GM12878 (cell line): Measurements from ENCODE around the gene CCBE1. TPM values are rescaled to one million over a fixed set of nuclear protein-coding genes. Genes with fewer than 3 reads are reported as not detected.

Experiments used
- ATAC-seq: fragments of 200-7000 bp; cut with Tn5 transposase; 3 replicates; pipeline ENCODE4 v1.9.1; 2020; ENCODE audit warnings: mild to moderate bottlenecking, moderate library complexity
- BruUV-seq: library from RNA; stranded (reverse); fragments of 400-500 nt; replicated peaks from 2 replicates; lab custom pipeline; 2021; lab: Mats Ljungman, UMichigan
- CTCF ChIA-PET: fragments of 300-600 bp; sonication (Branson Sonifier 250); formaldehyde crosslinking; extraction: SDS; loops from one replicate; lab custom pipeline; 2021; ENCODE audit warnings: inconsistent platforms; lab: Yijun Ruan, JAX
- POLR2A ChIA-PET: fragments of 350-600 bp; formaldehyde crosslinking; extraction: SDS; loops from one replicate; lab custom pipeline; 2021; ENCODE audit warnings: inconsistent platforms; lab: Charles Lee
- RAD21 ChIA-PET: fragments of 300-600 bp; sonication (Branson Sonifier 250); formaldehyde crosslinking; loops from one replicate; lab custom pipeline; 2023; ENCODE audit warnings: antibody characterized with exemption; ENCODE audit not compliant: unreplicated experiment; lab: Charles Lee
- SMC1A ChIA-PET: fragments of 300-600 bp; sonication (Branson Sonifier 250); formaldehyde crosslinking; loops from one replicate; lab custom pipeline; 2023; ENCODE audit not compliant: unreplicated experiment, uncharacterized antibody; lab: Charles Lee
- DNase-seq: peaks from one replicate; pipeline ENCODE4 v3.0.0-alpha.2; 2011; ENCODE audit warnings: low read depth, low spot score
- FAIRE-seq: peaks from 3 replicates; lab custom pipeline; 2011; peaks lifted over from hg19 to GRCh38; lab: Jason Lieb, UNC
- H2AFZ ChIP-seq: 2 replicates; pipeline ENCODE4 v1.6.0; 2011; ENCODE audit warnings: low read depth, low read length, control low read depth; ENCODE audit not compliant: control insufficient read depth
- H3K27ac ChIP-seq: 2 replicates; pipeline ENCODE4 v1.5.1; 2011; ENCODE audit warnings: control low read depth; ENCODE audit not compliant: control insufficient read depth, insufficient read depth
- H3K27me3 ChIP-seq, 2 experiments: replicated peaks in 1 of 2; 2 replicates each; pipeline versions ENCODE4 v1.6.0 to v1.6.1; 2011; ENCODE audit warnings: low read length in 1 of 2; ENCODE audit not compliant: control insufficient read depth in 2 of 2, insufficient read depth in 2 of 2
- H3K36me3 ChIP-seq, 2 experiments: 2 replicates each; pipeline ENCODE4 v1.5.1; 2011; ENCODE audit warnings: low read length in 1 of 2; ENCODE audit not compliant: control insufficient read depth in 2 of 2, insufficient read depth in 2 of 2
- H3K4me1 ChIP-seq: 2 replicates; pipeline ENCODE4 v1.6.1; 2011; ENCODE audit warnings: mild to moderate bottlenecking, low read length, moderate library complexity, mixed read lengths; ENCODE audit not compliant: control insufficient read depth, insufficient read depth
- H3K4me2 ChIP-seq: 2 replicates; pipeline ENCODE4 v1.6.0; 2011; ENCODE audit warnings: control low read depth; ENCODE audit not compliant: control insufficient read depth, insufficient read depth
- H3K4me3 ChIP-seq: fragments of 200-600 bp; sonication (generic); 2 replicates; pipeline ENCODE4 v1.5.1; 2016
- H3K79me2 ChIP-seq: 2 replicates; pipeline ENCODE4 v1.6.0; 2011; ENCODE audit warnings: low read length; ENCODE audit not compliant: control insufficient read depth, insufficient read depth
- H3K9ac ChIP-seq: 2 replicates; pipeline ENCODE4 v1.8.0; 2011; ENCODE audit warnings: low read length, control low read depth, mixed read lengths; ENCODE audit not compliant: control insufficient read depth, insufficient read depth
- H3K9me3 ChIP-seq: replicated peaks from 3 replicates; pipeline ENCODE4 v1.5.1; 2011; ENCODE audit warnings: mild to moderate bottlenecking, low read length; ENCODE audit not compliant: control insufficient read depth, insufficient read depth
- H4K20me1 ChIP-seq: 2 replicates; pipeline ENCODE4 v1.6.0; 2011; ENCODE audit not compliant: control insufficient read depth, insufficient read depth
- BHLHE40 ChIP-seq, 2 experiments: fragments of 450-650 bp in 1 of 2; IDR thresholded peaks; 2 replicates each; pipeline ENCODE4 v1.6.1; 2011 to 2017; ENCODE audit warnings: low read depth in 2 of 2, borderline replicate concordance in 1 of 2, improper control_type of control experiment in 1 of 2, low read length in 1 of 2, mild to moderate bottlenecking in 1 of 2
- CHD1 ChIP-seq: IDR thresholded peaks from 2 replicates; pipeline ENCODE4 v1.6.1; 2012; ENCODE audit warnings: low read depth, low read length, improper control_type of control experiment
- CREM ChIP-seq: IDR thresholded peaks from 2 replicates; pipeline ENCODE4 v1.6.1; 2014; ENCODE audit warnings: antibody characterized with exemption, low read depth
- CTCF ChIP-seq, 3 experiments: IDR thresholded peaks in 2 of 3; conservative IDR thresholded peaks in 1 of 3; 2 replicates each; pipeline ENCODE4 v1.5.1; 2011; ENCODE audit warnings: low read depth in 3 of 3, low read length in 3 of 3, mild to moderate bottlenecking in 3 of 3, control low read depth in 2 of 3, moderate library complexity in 2 of 3, inconsistent platforms in 1 of 3, mixed read lengths in 1 of 3; ENCODE audit not compliant: control insufficient read depth in 2 of 3, insufficient read depth in 1 of 3; ENCODE audit errors: extremely low read depth in 1 of 3
- IKZF1 ChIP-seq: fragments of 450-650 bp; conservative IDR thresholded peaks from 2 replicates; pipeline ENCODE4 v1.6.1; 2017; ENCODE audit warnings: antibody characterized with exemption, mild to moderate bottlenecking
- LARP7 ChIP-seq: fragments of 450-650 bp; IDR thresholded peaks from 2 replicates; pipeline ENCODE4 v1.6.1; 2017; ENCODE audit warnings: mild to moderate bottlenecking
- NRF1 ChIP-seq: conservative IDR thresholded peaks from 2 replicates; pipeline ENCODE4 v1.6.1; 2011; ENCODE audit warnings: mild to moderate bottlenecking, low read depth, low read length, improper control_type of control experiment
- PBX3 ChIP-seq: IDR thresholded peaks from 2 replicates; pipeline ENCODE4 v1.6.1; 2011; ENCODE audit warnings: mild to moderate bottlenecking, low read depth, low read length, moderate library complexity; ENCODE audit not compliant: insufficient replicate concordance
- RAD21 ChIP-seq: IDR thresholded peaks from 2 replicates; pipeline ENCODE4 v1.6.1; 2011; ENCODE audit warnings: mild to moderate bottlenecking, low read depth, low read length, moderate library complexity; ENCODE audit not compliant: insufficient read depth
- RELA ChIP-seq: fragments of 450-650 bp; IDR thresholded peaks from 2 replicates; pipeline ENCODE4 v1.8.0; 2014; ENCODE audit warnings: borderline replicate concordance; ENCODE audit not compliant: partially characterized antibody
- SMC3 ChIP-seq: IDR thresholded peaks from 2 replicates; pipeline ENCODE4 v1.6.1; 2011; ENCODE audit warnings: low read length, improper control_type of control experiment, borderline replicate concordance
- STAT1 ChIP-seq: fragments of 450-650 bp; conservative IDR thresholded peaks from 2 replicates; pipeline ENCODE4 v1.6.1; 2014; ENCODE audit warnings: antibody characterized with exemption, mild to moderate bottlenecking
- ZBTB11 ChIP-seq: fragments of 450-650 bp; formaldehyde crosslinking; IDR thresholded peaks from 2 replicates; pipeline ENCODE4 v1.5.0; 2022; ENCODE audit warnings: mild to moderate bottlenecking, missing genetic modification characterization
- WGBS: methylation state at CpG from one replicate; pipeline ENCODE4 v1.1.6; 2016; ENCODE audit warnings: low lambda C conversion rate; ENCODE audit not compliant: insufficient replicate concordance, insufficient coverage; ENCODE audit errors: missing lambda C conversion rate; 5-methylcytosine and 5-hydroxymethylcytosine counted together
- in situ Hi-C: fragments of 300-500 bp; cut with MboI; formaldehyde crosslinking; loops from 9 replicates; pipeline ENCODE4 v1.14.3; 2018; ENCODE audit warnings: mixed read lengths
- intact Hi-C: fragments of 100-400 bp; cut with micrococcal nuclease; formaldehyde crosslinking; loops from one replicate; pipeline ENCODE4 v1.14.2; 2022; ENCODE audit not compliant: unreplicated experiment
- polyA plus RNA-seq, 11 experiments: library from polyadenylated mRNA; depleted of rRNA in 4 of 11; unstranded in 6 of 11; stranded (reverse) in 5 of 11; fragments of >200 nt; fragmentation: Nextera tagmentation in 4 of 11; fragmentation: Illumina TruSeq in 1 of 11; extraction: Ambion mirVana in 4 of 11; extraction: Trizol in 1 of 11; gene quantifications; 1 replicate in 1 of 11; 2 replicates in 10 of 11; pipeline versions ENCODE4 v1.2.1 to v1.2.3, GENCODE V29; 2011 to 2016; ENCODE audit warnings: inconsistent platforms in 2 of 11, missing spikeins in 2 of 11, low read depth in 1 of 11
- total RNA-seq, 4 experiments: library from RNA; depleted of rRNA in 3 of 4; stranded (reverse); fragments of >200 nt in 3 of 4; fragmentation: Illumina TruSeq in 1 of 4; extraction: Trizol in 1 of 4; gene quantifications; 2 replicates each; pipeline versions ENCODE4 v1.2.1 to v1.2.3, GENCODE V29; 2013 to 2021

CCBE1 gene
- total and polyA plus RNA-seq, 10 of the 15 experiments (the other 5 are each of a cell fraction or from before 2014, with no cell fraction given) = 0.03 to 0.49 (median 0.04) TPM; not detected in 7

- POLR2A ChIA-PET = no interaction called here
- Histone ChIP-seq H3K79me2 (no peaks in the 10 kb centered on the region), H2AFZ (no peak overlapping the region), H3K9me3 (no peaks in the 10 kb centered on the region), H3K4me2 (no peak overlapping the region), H3K9ac (no peak overlapping the region), H3K4me1 (no peaks in the 10 kb centered on the region), H4K20me1 (no peaks in the 10 kb centered on the region), H3K36me3 (no peaks in the 10 kb centered on the region), H3K27ac (no peak overlapping the region), H3K27me3 (no peaks in the 10 kb centered on the region), H3K4me3 (no peak overlapping the region)
- FAIRE-seq (peak; percentile 78), ATAC-seq (peak; percentile 100), DNase-seq (peak; percentile 40)
- CTCF ChIA-PET = interaction anchor here (0.7 to 4.2 kb wide), 44 partner anchors 9 to 634 kb away, joined by 3 to 165 read pairs (median 4); partner anchors contain the start of gene CPLX4
- WGBS = 12% methylated on average over 13 of the region's 13 CpGs
- in situ Hi-C loops = no loop called here
- SMC1A ChIA-PET = interaction anchor here (0.7 to 6.3 kb wide), 24 partner anchors 11 to 421 kb away, joined by 3 to 72 read pairs (median 4); partner anchors contain the start of genes CPLX4 and LMAN1
- 0 out of 2 replicates have a peak, but pooled peaks have one; percentile 28 for TF ChIP-seq LARP7
- peak; percentile 98 for TF ChIP-seq SMC3
- 0 out of 4 replicates have a peak, but pooled peaks of 1 of the 2 experiments have one; percentile 44 for TF ChIP-seq BHLHE40 (IDR thresholded peaks at IDR 0.05; ENCODE audit: borderline replicate concordance in 1 of 2, low read depth in 2 of 2, low read length in 1 of 2)
- TF ChIP-seq RELA = peak; percentile 31
- 0 out of 2 replicates have a peak, but pooled peaks have one; percentile 11 for TF ChIP-seq IKZF1
- 0 out of 2 replicates have a peak, but pooled peaks have one; percentile 10 for TF ChIP-seq NRF1
- TF ChIP-seq CREM = no peak
- TF ChIP-seq PBX3 = no peak
- TF ChIP-seq STAT1 = peak; percentile 63; the same call in 1 of the 2 replicates
- no peak for TF ChIP-seq CHD1
- no peak for TF ChIP-seq ZBTB11 (CRISPR knock-in tag)
- peak; percentile 97 for TF ChIP-seq RAD21
- TF ChIP-seq CTCF (IDR thresholded peaks at IDR 0.05 in 2 of 3, conservative IDR thresholded peaks at IDR 0.05 in 1 of 3; ENCODE audit: control insufficient read depth in 2 of 3, extremely low read depth in 1 of 3, insufficient read depth in 1 of 3, low read depth in 3 of 3, low read length in 3 of 3) = peak; percentile 89 to 97 (median 96)
- RAD21 ChIA-PET = interaction anchor here (0.6 to 4.6 kb wide), 20 partner anchors 38 to 849 kb away, joined by 3 to 46 read pairs (median 4); partner anchors contain the start of gene CPLX4
- intact Hi-C loops = loop anchor here (2.0 kb wide), 3 partner anchors 94 to 318 kb away; no protein-coding TSS in a partner anchor
- BruUV-seq = no TSS peak
Measured at GRCh38 chr18:59402432-59403090, 294.7 kb downstream of the CCBE1 start.
